Heart right ventricle (tissue), 16 donors: ENCODE measurements around the gene YY1. TPM values are rescaled to one million over a fixed set of nuclear protein-coding genes. Genes with fewer than 3 reads are reported as not detected.
"Not testable (repeated sequence)": the region's sequence is repeated elsewhere in the genome, so short reads cannot be mapped to it uniquely, and the experiment has no call there.

Experiments used
- ATAC-seq, 8 donors: fragments of 200-7000 bp; cut with Tn5 transposase; one replicate each; pipeline ENCODE4 v1.9.1; 2020; ENCODE audit warnings: mild to moderate bottlenecking in 8 of 8, moderate library complexity in 8 of 8, moderate number of reproducible peaks in 1 of 8
- DNase-seq, 2 donors: peaks; one replicate each; pipeline ENCODE4 v3.0.0-alpha.2; 2020
- H3K27ac ChIP-seq, 10 donors: fragments of 200-600 bp; sonication (generic) in 2 of 10; one replicate each; pipeline versions ENCODE4 v1.5.0 to v1.8.0; 2020 to 2022; ENCODE audit warnings: mild to moderate bottlenecking in 3 of 10
- H3K27me3 ChIP-seq, 7 donors: fragments of 200-600 bp; one replicate each; pipeline ENCODE4 v1.8.0; 2021 to 2022; ENCODE audit warnings: mild to moderate bottlenecking in 2 of 7
- H3K36me3 ChIP-seq, 9 donors: fragments of 200-600 bp; sonication (generic) in 1 of 9; one replicate each; pipeline versions ENCODE4 v1.5.0 to v1.8.0; 2020 to 2022; ENCODE audit warnings: mild to moderate bottlenecking in 2 of 9
- H3K4me1 ChIP-seq, 9 donors: fragments of 200-600 bp; sonication (generic) in 1 of 9; one replicate each; pipeline versions ENCODE4 v1.5.0 to v1.8.0; 2020 to 2022; ENCODE audit warnings: mild to moderate bottlenecking in 4 of 9
- H3K4me3 ChIP-seq, 10 donors: fragments of 200-600 bp; sonication (generic) in 2 of 10; one replicate each; pipeline versions ENCODE4 v1.5.0 to v1.8.0; 2020 to 2022; ENCODE audit warnings: mild to moderate bottlenecking in 7 of 10, moderate library complexity in 2 of 10
- H3K9me3 ChIP-seq, 11 donors: fragments of 200-600 bp in 10 of 11; sonication (generic) in 2 of 11; one replicate each; pipeline versions ENCODE4 v1.5.0 to v1.8.0; 2013 to 2022; ENCODE audit warnings: mild to moderate bottlenecking in 2 of 11, control low read depth in 1 of 11, moderate library complexity in 1 of 11
- WGBS, 2 donors: extraction: QIAGEN DNeasy Blood & Tissue Kit; methylation state at CpG; one replicate each; pipeline ENCODE4 v1.1.7; 2013; ENCODE audit warnings: inconsistent platforms in 1 of 2; 5-methylcytosine and 5-hydroxymethylcytosine counted together
- intact Hi-C, 10 donors: fragments of 100-400 bp; cut with DNase I; formaldehyde crosslinking; loops; one replicate each; pipeline versions ENCODE4 v1.11.1 to v1.14.2; 2022
- polyA plus RNA-seq, 2 donors: library from polyadenylated mRNA; stranded (reverse); fragments of 200-250 nt; gene quantifications; one replicate each; pipeline ENCODE4 v1.2.3, GENCODE V29; 2013
- total RNA-seq, 10 donors: library from RNA; stranded (reverse); fragmentation: NEBNext Ultra II Directional in 3 of 10; extraction: Animal tissue kit (Norgen Biotek cat#: 25700) in 3 of 10; gene quantifications; one replicate each; pipeline versions ENCODE4 v1.2.1 to v1.2.4, GENCODE V29; 2021 to 2023
- TF ChIP-seq, protein P1 (sequence below), 9 donors: fragments of 200-600 bp; sonication (generic) in 2 of 9; IDR thresholded peaks; one replicate each; pipeline versions ENCODE4 v1.5.0 to v1.8.0; 2021 to 2022; ENCODE audit warnings: antibody characterized with exemption in 9 of 9, mild to moderate bottlenecking in 5 of 9, moderate library complexity in 1 of 9
- donor health status: Arrhythmogenic right ventricular cardiomyopathy.
- donor health status: ischemic (EF 13 %, LVEDD 7.1; RV severe dilation, severe dysfunction).
- donor health status: healthy with polysubstance abuse.
- donor health status: DM: no; HTN: yes; CAD: no.
- donor health status: DM: no; HTN: no; CAD: no.
- donor health status: ischemic (EF 25% LVEDD 6.9; RV normal size, moderate dysfunction).
- donor health status: ischemic (EF 25% LVEDD 5.7; RV mildly dilated, moderate dysfunction).
- donor health status: healthy.
- donor health status: DM: yes; HTN: yes; CAD: no.
- donor health status: Ischemic cardiomyopathy.
- donor health status: ischemic (EF 35%, LVEDD 5.7; RV mildly dilated, moderate dysfunction).
- donor health status: nonischemic (EF 11% LVEDD 7.7; RV severe dilation, severe dysfunction).
- donor health status: DM: yes; HTN: yes; CAD: no.
- donor health status: PGD.
- donor health status: ischemic (EF 29% LVEDD 5.4; RV normal size, mild dysfunction).
- donor health status: nonischemic (EF 23%, LVEDD 6.1; RV moderate dilation, normal function).

Gene YY1
- total and polyA plus RNA-seq, 12 donors: 17.6 to 58.3 (median 47.9) TPM

DNA sequence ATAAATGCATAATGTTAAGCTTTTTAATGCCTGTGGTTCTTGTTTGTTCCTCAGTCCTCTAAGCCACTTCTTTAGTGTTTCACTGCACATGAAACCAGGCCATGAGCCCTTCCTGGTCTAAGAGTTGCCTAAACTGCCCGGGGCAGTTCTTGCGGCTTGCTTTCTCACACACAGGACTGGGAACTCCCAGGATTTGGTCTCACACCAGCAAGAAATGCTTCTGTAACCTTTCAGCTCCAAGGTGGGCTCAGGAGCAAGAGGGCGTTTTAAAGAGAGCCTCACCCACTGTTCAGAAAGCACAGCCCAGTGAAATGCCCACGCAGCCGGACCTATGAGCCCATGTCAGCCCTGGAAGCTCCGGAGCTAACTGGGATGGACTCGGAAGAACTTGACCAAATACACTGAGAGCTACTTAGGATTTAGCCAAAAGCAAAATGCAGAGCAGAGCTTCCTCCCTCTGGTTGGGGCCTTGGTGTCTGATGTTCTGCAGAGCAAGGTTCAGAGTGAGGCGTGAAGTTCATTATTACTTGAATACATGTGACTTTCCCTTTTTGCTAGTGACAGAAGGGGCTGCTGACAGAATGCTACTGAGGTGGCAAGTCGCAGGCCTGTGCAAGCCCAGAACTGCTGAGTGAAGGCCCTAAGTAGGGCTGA is 43.9 kb downstream of the YY1 start:
- Histone ChIP-seq H3K36me3 (peaks cover 0 to 27% (median 0%) of the 10 kb centered on the region in 9 donors), H3K27ac (peak overlapping the region in 1 of 10 donors; percentile 13), H3K27me3 (no peaks in the 10 kb centered on the region), H3K4me1 (peaks cover 5 to 64% (median 36%) of the 10 kb centered on the region in 9 donors), H3K9me3 (no peaks in the 10 kb centered on the region), H3K4me3 (no peak overlapping the region)
- intact Hi-C loops: loop anchor here in 2 of 10 donors (5.0 kb wide), 2 partner anchors 41 to 94 kb away; partner anchors contain the start of gene WDR25 (in 1 of the 2)
- 73 to 79% methylated on average over 9 of the region's 9 CpGs for WGBS, 2 donors
- no peak for DNase-seq
- no peak for ATAC-seq
- TF ChIP-seq, protein P1, sequence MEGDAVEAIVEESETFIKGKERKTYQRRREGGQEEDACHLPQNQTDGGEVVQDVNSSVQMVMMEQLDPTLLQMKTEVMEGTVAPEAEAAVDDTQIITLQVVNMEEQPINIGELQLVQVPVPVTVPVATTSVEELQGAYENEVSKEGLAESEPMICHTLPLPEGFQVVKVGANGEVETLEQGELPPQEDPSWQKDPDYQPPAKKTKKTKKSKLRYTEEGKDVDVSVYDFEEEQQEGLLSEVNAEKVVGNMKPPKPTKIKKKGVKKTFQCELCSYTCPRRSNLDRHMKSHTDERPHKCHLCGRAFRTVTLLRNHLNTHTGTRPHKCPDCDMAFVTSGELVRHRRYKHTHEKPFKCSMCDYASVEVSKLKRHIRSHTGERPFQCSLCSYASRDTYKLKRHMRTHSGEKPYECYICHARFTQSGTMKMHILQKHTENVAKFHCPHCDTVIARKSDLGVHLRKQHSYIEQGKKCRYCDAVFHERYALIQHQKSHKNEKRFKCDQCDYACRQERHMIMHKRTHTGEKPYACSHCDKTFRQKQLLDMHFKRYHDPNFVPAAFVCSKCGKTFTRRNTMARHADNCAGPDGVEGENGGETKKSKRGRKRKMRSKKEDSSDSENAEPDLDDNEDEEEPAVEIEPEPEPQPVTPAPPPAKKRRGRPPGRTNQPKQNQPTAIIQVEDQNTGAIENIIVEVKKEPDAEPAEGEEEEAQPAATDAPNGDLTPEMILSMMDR (IDR thresholded peaks at IDR 0.05): no peak

DNA sequence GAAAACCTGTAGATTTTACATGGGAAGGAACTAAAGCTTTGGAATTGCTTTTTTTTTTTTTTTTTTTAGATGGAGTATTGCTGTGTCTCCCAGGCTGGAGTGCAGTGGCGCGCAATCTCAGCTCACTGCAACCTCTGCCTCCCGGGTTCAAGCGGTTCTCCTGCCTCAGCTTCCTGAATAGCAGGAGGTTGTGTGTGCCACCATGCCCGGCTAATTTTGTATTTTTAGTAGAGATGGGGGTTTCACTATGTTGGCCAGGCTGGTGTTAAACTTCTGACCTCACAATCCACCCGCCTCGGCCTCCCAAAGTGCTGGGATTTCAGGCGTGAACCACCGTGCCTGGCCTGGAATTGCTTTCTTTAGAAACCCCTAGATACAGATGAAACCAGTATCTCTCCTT is 44.5 kb downstream of the YY1 start:
- not testable (repeated sequence) for ATAC-seq, H3K27ac ChIP-seq, H3K27me3 ChIP-seq, DNase-seq, H3K9me3 ChIP-seq, H3K4me3 ChIP-seq
- peaks cover 0 to 27% (median 0%) of the 10 kb centered on the region in 9 donors for H3K36me3 ChIP-seq
- 84 to 91% methylated on average over 9 of the region's 9 CpGs for WGBS, 2 donors
- peaks cover 5 to 66% (median 36%) of the 10 kb centered on the region in 9 donors for H3K4me1 ChIP-seq
- intact Hi-C loops: loop anchor here in 2 of 10 donors (5.0 kb wide), 2 partner anchors 41 to 94 kb away; partner anchors contain the start of gene WDR25 (in 1 of the 2)

DNA sequence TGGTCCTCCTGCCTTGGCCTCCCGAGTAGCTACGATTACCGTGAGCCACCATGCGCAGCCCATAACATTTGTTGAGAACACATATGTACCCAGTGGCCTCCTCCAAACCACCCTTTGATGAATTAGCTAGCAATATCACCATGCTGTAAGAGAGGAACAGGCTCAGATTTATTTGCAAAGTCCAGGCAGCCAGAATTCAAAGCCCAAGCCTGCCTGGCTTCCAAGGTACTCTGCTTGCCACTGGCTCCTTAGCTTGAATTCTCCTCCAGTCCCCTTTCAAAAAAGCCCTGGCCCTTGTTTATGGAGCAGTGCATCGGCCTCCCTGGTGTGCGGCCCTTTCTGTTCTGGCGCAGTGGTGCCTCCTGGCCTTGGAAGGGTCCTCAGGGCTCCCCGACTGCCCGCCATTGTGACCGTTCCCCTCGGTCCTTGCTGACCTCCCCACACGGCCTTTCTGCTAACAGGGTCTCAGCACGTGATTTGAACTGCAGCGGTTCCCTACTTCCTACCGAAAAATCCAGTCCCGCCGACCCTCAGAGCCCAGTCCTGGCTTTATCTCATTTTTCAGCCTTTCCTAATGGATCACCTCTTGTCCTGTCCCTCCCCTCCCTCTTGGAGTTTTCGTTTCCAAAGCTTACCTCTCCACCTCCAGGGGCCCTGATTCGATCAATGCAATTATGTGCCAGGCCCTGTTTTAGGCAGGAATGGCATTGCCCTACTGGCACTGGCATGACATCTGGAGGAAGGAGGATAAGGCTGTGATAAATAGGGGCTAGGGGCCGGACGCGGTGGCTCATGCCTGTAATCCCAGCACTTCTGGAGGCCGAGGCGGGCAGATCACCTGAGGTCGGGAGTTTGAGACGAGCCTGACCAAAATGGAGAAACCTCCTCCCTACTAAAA is 45.3 kb downstream of the YY1 start:
- DNase-seq: no peak
- no peak for ATAC-seq
- peaks cover 0 to 24% (median 0%) of the 10 kb centered on the region in 9 donors for H3K36me3 ChIP-seq
- peaks cover 5 to 67% (median 36%) of the 10 kb centered on the region in 9 donors for H3K4me1 ChIP-seq
- H3K27ac ChIP-seq: peak overlapping the region in 8 of 10 donors; percentile 86 to 94 (median 90)
- intact Hi-C loops: loop anchor here in 2 of 10 donors (5.0 kb wide), 2 partner anchors 42 to 93 kb away; partner anchors contain the start of gene WDR25 (in 1 of the 2)
- H3K4me3 ChIP-seq: peak overlapping the region in 8 of 10 donors; percentile 80 to 94 (median 90)
- TF ChIP-seq, protein P1 (IDR thresholded peaks at IDR 0.05): no peak
- WGBS, 2 donors: 71 to 76% methylated on average over 26 of the region's 26 CpGs
- no peaks in the 10 kb centered on the region for H3K27me3 ChIP-seq
- H3K9me3 ChIP-seq: no peaks in the 10 kb centered on the region

DNA sequence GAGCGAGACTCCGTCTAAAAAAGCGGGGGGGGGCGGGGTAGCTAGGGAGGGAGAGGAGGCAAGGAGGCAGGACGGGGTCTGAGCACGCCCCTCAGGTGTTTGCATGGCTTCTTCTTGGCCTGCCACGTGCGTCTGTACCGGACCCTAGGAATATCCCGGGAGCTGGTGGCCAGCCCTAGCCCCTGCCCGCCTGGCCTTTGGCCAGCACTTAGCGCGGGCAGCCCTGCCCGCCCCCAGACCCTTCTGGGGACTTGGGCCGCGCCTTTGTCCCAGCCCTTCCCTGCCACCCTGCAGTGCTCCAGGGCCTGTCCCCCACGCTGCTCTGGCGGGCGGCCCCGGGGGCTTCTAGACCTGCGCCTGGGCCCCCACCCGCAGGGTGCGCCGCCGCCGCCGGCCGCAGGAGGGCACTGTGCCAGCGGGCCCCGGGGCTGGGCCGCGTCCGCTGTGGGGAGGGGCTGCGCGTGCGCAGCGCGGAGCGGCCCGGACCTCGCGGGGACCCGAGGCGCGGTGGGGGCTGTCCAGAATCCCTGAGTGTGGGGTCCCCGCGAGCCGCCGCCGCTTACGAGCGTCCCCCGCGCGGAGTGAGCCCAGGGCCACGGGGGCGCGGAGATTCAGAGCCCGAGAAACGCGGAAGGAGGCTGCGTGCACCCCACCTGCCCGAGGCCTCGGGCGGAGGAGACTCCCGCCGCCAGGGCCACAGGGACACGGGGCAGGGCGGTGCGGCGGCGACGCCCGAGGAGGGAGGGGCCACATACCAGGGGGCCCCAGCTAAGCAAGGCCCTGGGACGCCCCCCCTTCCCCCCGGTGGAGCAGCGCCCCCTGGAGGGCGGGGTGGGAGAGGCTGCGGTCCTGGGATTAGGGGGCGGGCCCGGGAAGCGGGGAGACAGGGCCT is 46.3 kb downstream of the YY1 start:
- peak; percentile 46 to 82 for DNase-seq

More for the DNA sequence above, 46.3 kb downstream of the YY1 start:
- Histone ChIP-seq H3K4me3 (peak overlapping the region; percentile 62 to 94 (median 88)), H3K9me3 (no peaks in the 10 kb centered on the region), H3K36me3 (peaks cover 0 to 19% (median 0%) of the 10 kb centered on the region in 9 donors), H3K4me1 (peaks cover 5 to 78% (median 33%) of the 10 kb centered on the region in 9 donors), H3K27ac (peak overlapping the region; percentile 41 to 96 (median 90)), H3K27me3 (no peaks in the 10 kb centered on the region)
- intact Hi-C loops: loop anchor here in 2 of 10 donors (5.0 kb wide), 2 partner anchors 43 to 92 kb away; partner anchors contain the start of gene WDR25 (in 1 of the 2)
- 1 to 2% methylated on average over 76 to 81 of the region's 82 CpGs for WGBS, 2 donors
- peak; percentile 80 to 96 (median 90) for ATAC-seq
- TF ChIP-seq, protein P1 (IDR thresholded peaks at IDR 0.05): peak; percentile 70 to 89 (median 82)
